Karpas-422 (cell line): Measurements from ENCODE around the gene PRPF19. TPM values are rescaled to one million over a fixed set of nuclear protein-coding genes. Genes with fewer than 3 reads are reported as not detected.

ENCODE experiments used
- DNase-seq: peaks from one replicate; pipeline ENCODE4 v3.0.0-alpha.2; 2015
- H2AFZ ChIP-seq: fragments of 200-600 bp; sonication (generic); 2 replicates; pipeline ENCODE4 v1.6.1; 2014; ENCODE audit warnings: antibody characterized with exemption, low read length, mixed read lengths
- H3K27ac ChIP-seq: fragments of 200-600 bp; sonication (generic); 2 replicates; pipeline ENCODE4 v1.5.1; 2014; ENCODE audit warnings: mild to moderate bottlenecking, low read length, moderate library complexity
- H3K27me3 ChIP-seq: fragments of 200-600 bp; sonication (generic); 2 replicates; pipeline ENCODE4 v1.6.1; 2014; ENCODE audit warnings: low read length, mixed read lengths
- H3K36me3 ChIP-seq: fragments of 200-600 bp; sonication (generic); 2 replicates; pipeline ENCODE4 v1.6.1; 2014; ENCODE audit warnings: low read length, mixed read lengths; ENCODE audit not compliant: insufficient read depth
- H3K4me1 ChIP-seq: fragments of 200-600 bp; sonication (generic); 2 replicates; pipeline ENCODE4 v1.6.1; 2014; ENCODE audit warnings: mild to moderate bottlenecking, low read length, mixed read lengths
- H3K4me2 ChIP-seq: fragments of 200-600 bp; sonication (generic); 2 replicates; pipeline ENCODE4 v1.6.1; 2014; ENCODE audit warnings: low read length, low read depth, mild to moderate bottlenecking; ENCODE audit not compliant: poor library complexity, severe bottlenecking
- H3K4me3 ChIP-seq: fragments of 200-600 bp; sonication (generic); 2 replicates; pipeline ENCODE4 v1.5.1; 2014; ENCODE audit warnings: mild to moderate bottlenecking, antibody characterized with exemption, low read length, mixed read lengths
- H3K79me2 ChIP-seq: fragments of 200-600 bp; sonication (generic); 2 replicates; pipeline ENCODE4 v1.6.1; 2014; ENCODE audit warnings: mild to moderate bottlenecking, low read length, mixed read lengths
- H3K9ac ChIP-seq: fragments of 200-600 bp; sonication (generic); 2 replicates; pipeline ENCODE4 v1.6.0; 2014; ENCODE audit warnings: low read length
- H3K9me2 ChIP-seq: fragments of 200-600 bp; sonication (generic), shearing (Covaris generic); replicated peaks from 2 replicates; pipeline ENCODE4 v1.6.0; 2014; ENCODE audit warnings: mild to moderate bottlenecking, low read length, moderate library complexity; ENCODE audit not compliant: insufficient read depth
- H3K9me3 ChIP-seq: fragments of 300-700, 200-600 bp; sonication (generic); 2 replicates; pipeline ENCODE4 v1.6.1; 2014; ENCODE audit warnings: low read length, mixed read lengths
- H4K20me1 ChIP-seq: fragments of 200-600 bp; sonication (generic); 2 replicates; pipeline ENCODE4 v1.6.1; 2014; ENCODE audit warnings: mild to moderate bottlenecking, antibody characterized with exemption, low read length, low read depth; ENCODE audit not compliant: insufficient read depth
- total RNA-seq: library from RNA; depleted of rRNA; stranded (reverse); fragments of >200 nt; shearing (Covaris generic); gene quantifications from 2 replicates; pipeline ENCODE4 v1.2.3, GENCODE V29; 2014; ENCODE audit warnings: low replicate concordance

Gene PRPF19
- total RNA-seq, 1 experiment from 2014 or later, result 109 TPM

- H3K27me3 ChIP-seq, result no peaks in the 10 kb centered on the region
- no peak overlapping the region for H2AFZ ChIP-seq
- H3K27ac ChIP-seq, result peak overlapping the region; percentile 86; the same call in 1 of the 2 replicates
- H3K79me2 ChIP-seq, result peaks cover 36% of the 10 kb centered on the region
- H3K4me2 ChIP-seq, result peak overlapping the region; percentile 89
- H3K36me3 ChIP-seq, result peaks cover 34% of the 10 kb centered on the region; the same call in 1 of the 2 replicates
- H4K20me1 ChIP-seq, result peaks cover 29% of the 10 kb centered on the region
- H3K4me3 ChIP-seq, result peak overlapping the region; percentile 83
- H3K4me1 ChIP-seq, result peaks cover 26% of the 10 kb centered on the region
- DNase-seq, result no peak
- no peaks in the 10 kb centered on the region for H3K9me3 ChIP-seq
- H3K9me2 ChIP-seq, result no peaks in the 10 kb centered on the region
- peak overlapping the region; percentile 93 for H3K9ac ChIP-seq
These were observed 1.3 kb downstream of the PRPF19 start for GRCh38 chr11:60905047-60905446.

- Histone ChIP-seq H3K9me3 (no peaks in the 10 kb centered on the region), H3K9me2 (no peaks in the 10 kb centered on the region), H3K27ac (no peak overlapping the region), H4K20me1 (peaks cover 41% of the 10 kb centered on the region), H3K27me3 (no peaks in the 10 kb centered on the region), H3K79me2 (peaks cover 41% of the 10 kb centered on the region), H3K4me3 (no peak overlapping the region), H3K9ac (no peak overlapping the region), H3K4me1 (peaks cover 23% of the 10 kb centered on the region), H3K4me2 (no peak overlapping the region), H2AFZ (no peak overlapping the region), H3K36me3 (peaks cover 50% of the 10 kb centered on the region)
- DNase-seq, result no peak
These were observed 3.8 kb downstream of the PRPF19 start for GRCh38 chr11:60902625-60903024.

- Histone ChIP-seq H3K9ac (no peak overlapping the region), H3K4me1 (peaks cover 13% of the 10 kb centered on the region), H4K20me1 (peaks cover 45% of the 10 kb centered on the region)
These were observed 5.5 kb downstream of the PRPF19 start for GRCh38 chr11:60900673-60901404.

GRCh38 chr11:60899977-60900376 is 6.4 kb downstream of the PRPF19 start:
- Histone ChIP-seq H3K4me3 (no peak overlapping the region), H4K20me1 (peaks cover 42% of the 10 kb centered on the region), H3K4me1 (peaks cover 10% of the 10 kb centered on the region), H3K27me3 (no peaks in the 10 kb centered on the region), H3K4me2 (no peak overlapping the region), H3K9ac (no peak overlapping the region), H2AFZ (no peak overlapping the region), H3K9me3 (no peaks in the 10 kb centered on the region), H3K79me2 (peaks cover 33% of the 10 kb centered on the region), H3K9me2 (no peaks in the 10 kb centered on the region), H3K36me3 (peaks cover 75% of the 10 kb centered on the region), H3K27ac (no peak overlapping the region)
- DNase-seq, result no peak

More at GRCh38 chr11:60900673-60901404, 5.5 kb downstream of the PRPF19 start:
- no peak overlapping the region for H3K4me2 ChIP-seq
- peaks cover 67% of the 10 kb centered on the region for H3K36me3 ChIP-seq
- peaks cover 41% of the 10 kb centered on the region for H3K79me2 ChIP-seq
- H3K9me3 ChIP-seq, result no peaks in the 10 kb centered on the region
- DNase-seq, result no peak
- H2AFZ ChIP-seq, result no peak overlapping the region
- no peak overlapping the region for H3K4me3 ChIP-seq
- H3K27ac ChIP-seq, result no peak overlapping the region
- H3K9me2 ChIP-seq, result no peaks in the 10 kb centered on the region
- H3K27me3 ChIP-seq, result no peaks in the 10 kb centered on the region

GRCh38 chr11:60899046-60899936 is 7.1 kb downstream of the PRPF19 start:
- no peak overlapping the region for H3K9ac ChIP-seq
- H2AFZ ChIP-seq, result no peak overlapping the region
- no peaks in the 10 kb centered on the region for H3K9me3 ChIP-seq
- H3K27ac ChIP-seq, result no peak overlapping the region
- H3K4me2 ChIP-seq, result no peak overlapping the region
- peaks cover 26% of the 10 kb centered on the region for H3K79me2 ChIP-seq
- peaks cover 3% of the 10 kb centered on the region for H3K4me1 ChIP-seq
- no peaks in the 10 kb centered on the region for H3K9me2 ChIP-seq
- peak; percentile 73 for DNase-seq
- peaks cover 36% of the 10 kb centered on the region for H4K20me1 ChIP-seq
- H3K4me3 ChIP-seq, result no peak overlapping the region
- peaks cover 75% of the 10 kb centered on the region for H3K36me3 ChIP-seq
- H3K27me3 ChIP-seq, result no peaks in the 10 kb centered on the region

- Histone ChIP-seq H3K27ac (no peak overlapping the region), H3K36me3 (peaks cover 67% of the 10 kb centered on the region), H4K20me1 (peaks cover 20% of the 10 kb centered on the region), H3K4me1 (no peaks in the 10 kb centered on the region), H3K9me3 (no peaks in the 10 kb centered on the region), H3K9me2 (no peaks in the 10 kb centered on the region), H3K79me2 (peaks cover 9% of the 10 kb centered on the region; the same call in 1 of the 2 replicates), H3K9ac (no peak overlapping the region), H3K4me2 (no peak overlapping the region), H2AFZ (no peak overlapping the region), H3K27me3 (no peaks in the 10 kb centered on the region), H3K4me3 (no peak overlapping the region)
- no peak for DNase-seq
These were observed 8.9 kb downstream of the PRPF19 start for GRCh38 chr11:60897496-60897895.

GRCh38 chr11:60895687-60896086 is 10.7 kb downstream of the PRPF19 start:
- Histone ChIP-seq H3K9me2 (no peaks in the 10 kb centered on the region), H3K27me3 (no peaks in the 10 kb centered on the region), H2AFZ (no peak overlapping the region), H3K9me3 (no peaks in the 10 kb centered on the region), H3K36me3 (peaks cover 66% of the 10 kb centered on the region), H3K4me1 (no peaks in the 10 kb centered on the region), H3K4me2 (no peak overlapping the region), H4K20me1 (peaks cover 17% of the 10 kb centered on the region), H3K9ac (no peak overlapping the region), H3K4me3 (no peak overlapping the region), H3K79me2 (peaks cover 9% of the 10 kb centered on the region; the same call in 1 of the 2 replicates), H3K27ac (no peak overlapping the region)
- no peak for DNase-seq
